HL-60/S4 treated with phorbol 12-myristate 13-acetate at 8.2 ng/mL for 4 days and 3 days (cell line): Measurements from ENCODE around the gene SRGAP1.

Experiments used
- in situ Hi-C: fragments of 300-500 bp; cut with MboI; formaldehyde crosslinking; loops from 2 replicates; pipeline ENCODE4 v1.15.0; 2022; ENCODE audit warnings: low sequenced_read_pairs

SRGAP1 gene

DNA sequence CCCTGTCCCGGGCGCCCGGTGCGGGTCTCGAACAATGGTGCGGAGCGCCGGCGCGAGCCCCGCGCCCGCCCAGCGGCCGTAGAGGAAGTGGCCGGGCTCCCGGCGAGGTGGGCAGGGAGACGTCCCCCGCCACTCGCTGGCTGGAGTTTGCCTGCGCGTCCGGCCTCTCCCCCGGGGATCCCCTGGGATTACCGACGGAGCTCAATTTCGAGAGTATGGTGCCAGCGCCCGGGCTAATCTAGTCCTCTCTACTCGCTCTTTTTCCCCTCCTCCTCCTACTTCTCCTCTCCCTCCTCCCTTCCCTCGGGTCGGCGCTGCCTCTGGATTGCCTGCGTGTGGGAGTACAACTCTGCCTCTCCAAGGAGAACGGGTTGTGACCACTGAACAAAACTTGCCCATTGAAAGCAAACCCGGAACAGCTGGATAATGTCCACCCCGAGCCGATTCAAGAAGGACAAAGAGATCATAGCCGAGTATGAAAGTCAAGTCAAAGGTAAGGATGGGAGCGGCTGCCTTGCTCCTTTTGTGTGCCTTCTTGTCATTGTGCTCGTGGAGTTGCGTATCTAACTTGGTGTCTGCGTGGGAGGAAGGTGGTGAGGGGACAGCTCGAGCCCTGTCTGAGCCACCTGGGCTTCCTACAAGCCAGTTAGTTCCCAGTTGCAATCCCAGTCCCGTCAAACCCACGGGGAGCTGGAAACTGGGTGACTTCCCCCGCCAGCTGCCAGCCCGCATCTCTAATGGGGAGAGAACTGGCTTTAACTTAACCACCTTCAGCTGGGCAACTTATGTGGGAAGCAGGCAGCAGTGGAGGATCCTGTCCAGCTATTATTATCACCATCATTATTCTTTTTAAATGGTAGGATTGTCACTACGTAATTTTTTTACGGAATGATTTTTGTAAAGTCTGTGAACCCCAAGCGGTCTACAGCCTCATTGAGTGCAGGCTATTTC, at the start of gene SRGAP1:
Gene SRGAP1, plus strand, starts transcription at position 310 of the 951 bp plus-strand sequence. Its CDS starts 117 bp downstream, at position 427.
- in situ Hi-C loops = loop anchor here (10.0 kb wide), 1 partner anchor 410 kb away; no protein-coding TSS in a partner anchor

DNA sequence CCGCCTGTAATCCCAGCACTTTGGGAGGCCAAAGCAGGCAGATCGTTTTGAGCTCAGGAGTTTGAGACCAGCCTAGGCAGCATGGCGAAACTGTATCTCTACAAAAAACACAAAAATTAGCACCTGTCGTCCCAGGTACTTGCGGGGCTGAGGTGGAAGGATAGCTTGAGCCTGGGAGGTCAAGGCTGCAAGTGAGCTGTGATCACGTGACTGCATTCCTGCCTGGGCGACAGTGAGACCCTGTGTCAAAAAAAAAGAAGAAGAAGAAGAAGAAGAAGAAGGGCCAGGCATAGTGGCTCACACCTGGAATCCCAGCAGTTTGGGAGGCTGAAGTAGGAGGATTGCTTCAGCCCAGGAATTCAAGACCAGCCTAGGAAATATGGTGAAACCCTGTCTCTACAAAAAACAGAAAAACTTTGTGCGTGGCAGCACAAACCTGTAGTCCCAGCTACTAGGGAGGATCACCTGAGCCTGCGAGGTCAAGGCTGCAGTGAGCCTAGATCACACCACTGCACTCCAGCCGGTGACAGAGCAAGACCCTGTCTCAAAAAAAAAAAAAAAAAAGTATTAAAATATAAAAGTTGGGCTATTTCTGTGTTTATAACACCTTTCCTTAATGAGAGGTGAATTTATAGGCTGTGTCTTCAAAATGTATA, 49.3 kb upstream of the SRGAP1 start:
- in situ Hi-C loops = no loop called here

DNA sequence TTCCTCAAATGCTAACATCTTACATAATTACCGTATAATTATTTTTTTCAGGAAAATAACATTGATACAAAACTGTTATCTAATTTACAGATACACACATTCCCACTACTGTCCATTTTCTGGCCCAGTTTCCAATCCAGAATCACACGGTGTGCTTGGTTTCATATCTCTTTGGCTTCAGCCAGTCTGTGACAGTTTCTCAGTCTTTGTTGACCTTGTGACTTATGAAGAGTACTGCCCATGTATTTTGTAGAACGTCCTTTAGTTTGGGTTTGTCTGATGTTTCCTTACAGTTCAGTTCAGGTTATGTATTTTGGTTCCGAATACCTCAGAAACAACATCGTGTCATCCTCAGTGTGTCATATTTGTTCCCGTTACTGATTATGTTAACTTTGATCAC, 48.6 kb upstream of the SRGAP1 start:
- in situ Hi-C loops = no loop called here

DNA sequence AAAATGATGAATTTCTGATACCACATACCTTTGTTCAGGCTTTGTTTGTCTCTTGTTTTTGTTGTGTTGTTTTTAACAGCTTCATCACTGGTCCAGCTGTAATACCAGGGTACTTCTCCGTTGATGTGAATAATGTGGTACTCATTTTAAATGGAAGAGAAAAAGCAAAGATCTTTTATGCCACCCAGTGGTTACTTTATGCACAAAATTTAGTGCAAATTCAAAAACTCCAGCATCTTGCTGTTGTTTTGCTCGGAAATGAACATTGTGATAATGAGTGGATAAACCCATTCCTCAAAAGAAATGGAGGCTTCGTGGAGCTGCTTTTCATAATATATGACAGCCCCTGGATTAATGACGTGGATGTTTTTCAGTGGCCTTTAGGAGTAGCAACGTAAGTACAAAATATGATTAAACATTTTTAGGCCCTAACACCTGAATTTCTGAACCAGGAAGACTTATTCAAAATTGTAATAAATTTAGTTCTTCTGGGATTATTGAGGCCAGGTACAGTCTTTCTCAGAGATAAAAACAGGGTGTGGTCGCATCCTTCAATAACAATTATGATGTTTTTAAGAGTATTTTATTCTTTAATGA, 42.4 kb upstream of the SRGAP1 start:
- in situ Hi-C loops = no loop called here

DNA sequence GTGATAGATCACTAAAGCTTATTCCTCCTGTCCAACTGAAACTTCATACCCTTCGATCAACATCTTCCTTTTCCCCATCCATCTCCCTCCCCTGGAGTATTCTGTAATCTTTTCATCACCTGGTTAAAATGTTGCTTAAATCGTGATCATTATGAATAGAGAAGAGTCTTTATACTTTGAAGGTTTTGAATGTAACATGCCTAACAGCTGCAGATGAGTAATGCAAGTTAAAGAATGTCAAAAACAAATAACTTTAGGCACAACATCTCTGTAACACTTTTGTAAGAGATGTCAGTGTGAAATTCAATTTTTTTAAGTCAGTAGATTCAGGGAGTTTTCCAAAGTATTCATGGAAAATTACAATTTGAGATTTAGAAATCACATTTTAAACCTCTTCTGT, 39.8 kb upstream of the SRGAP1 start:
- in situ Hi-C loops = no loop called here

DNA sequence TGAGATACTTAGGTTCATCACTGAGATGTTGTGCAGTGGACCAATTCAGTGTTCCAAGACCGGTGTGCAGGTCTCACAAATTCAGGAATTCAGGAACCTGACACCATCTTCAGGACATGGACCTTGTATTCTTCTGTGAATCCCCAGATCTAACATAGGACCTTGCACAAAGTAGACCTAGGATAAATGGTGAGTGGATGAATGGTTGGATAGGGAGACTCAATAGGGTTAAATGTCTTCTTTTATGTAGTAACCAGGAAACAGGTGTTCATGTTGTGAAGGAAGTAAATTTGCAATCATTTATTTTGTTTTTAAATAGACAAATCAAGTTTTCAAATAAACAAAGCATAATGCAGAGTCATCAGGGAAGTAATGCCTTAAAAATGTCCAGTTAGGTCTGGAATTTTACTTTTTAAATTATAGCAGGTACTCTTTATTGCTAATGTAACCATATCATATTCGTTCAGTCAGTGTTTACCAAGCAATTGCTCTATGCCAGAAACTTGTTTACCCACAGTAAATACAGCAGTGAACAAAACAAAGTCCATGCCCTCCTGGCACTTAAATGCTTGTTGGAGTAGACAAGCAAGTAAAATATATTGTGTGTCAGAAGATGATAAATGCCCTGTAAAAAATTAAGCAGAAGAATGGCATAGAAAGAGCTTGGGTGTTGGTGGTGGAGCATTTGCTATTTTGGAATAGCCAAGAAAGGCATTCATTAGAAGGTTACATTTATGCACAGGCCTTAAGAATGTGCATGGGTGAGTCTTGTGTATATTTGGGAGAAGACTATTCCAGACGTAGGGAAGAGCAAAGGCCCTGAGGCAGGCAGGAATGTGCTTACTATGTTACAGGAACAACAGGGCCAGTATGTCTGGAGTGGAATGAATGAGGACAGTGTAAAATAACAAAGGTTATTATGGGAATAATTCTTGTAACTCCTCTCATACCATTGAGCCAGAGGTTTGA, 38.5 kb upstream of the SRGAP1 start:
- in situ Hi-C loops = no loop called here

DNA sequence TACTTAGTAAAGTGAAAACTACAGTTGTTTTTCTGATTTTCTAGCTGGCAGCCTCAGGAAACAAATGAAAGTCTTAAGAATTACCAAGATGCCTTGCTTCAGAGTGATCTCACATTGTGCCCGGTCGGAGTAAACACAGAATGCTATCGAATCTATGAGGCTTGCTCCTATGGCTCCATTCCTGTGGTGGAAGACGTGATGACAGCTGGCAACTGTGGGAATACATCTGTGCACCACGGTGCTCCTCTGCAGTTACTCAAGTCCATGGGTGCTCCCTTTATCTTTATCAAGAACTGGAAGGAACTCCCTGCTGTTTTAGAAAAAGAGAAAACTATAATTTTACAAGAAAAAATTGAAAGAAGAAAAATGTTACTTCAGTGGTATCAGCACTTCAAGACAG, 35.9 kb upstream of the SRGAP1 start:
- in situ Hi-C loops = no loop called here

DNA sequence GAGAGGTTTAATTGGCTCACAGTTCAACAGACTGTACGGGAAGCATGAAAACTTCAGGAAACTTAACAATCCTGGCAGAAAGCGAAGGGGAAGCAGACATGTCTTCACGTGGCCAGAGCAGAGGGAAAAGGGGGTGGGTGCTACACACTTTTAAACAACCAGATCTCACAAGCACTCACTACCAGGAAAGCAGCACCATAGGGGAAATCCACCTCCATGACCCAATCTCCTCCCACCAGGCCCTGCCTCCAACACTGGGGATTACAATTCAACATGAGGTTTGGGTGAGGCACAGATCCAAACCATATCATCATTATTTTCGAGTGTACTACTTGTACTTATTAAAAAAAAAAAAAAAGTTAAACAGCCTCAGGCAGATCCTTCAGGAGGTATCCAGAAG, 34.9 kb upstream of the SRGAP1 start:
- in situ Hi-C loops = no loop called here

DNA sequence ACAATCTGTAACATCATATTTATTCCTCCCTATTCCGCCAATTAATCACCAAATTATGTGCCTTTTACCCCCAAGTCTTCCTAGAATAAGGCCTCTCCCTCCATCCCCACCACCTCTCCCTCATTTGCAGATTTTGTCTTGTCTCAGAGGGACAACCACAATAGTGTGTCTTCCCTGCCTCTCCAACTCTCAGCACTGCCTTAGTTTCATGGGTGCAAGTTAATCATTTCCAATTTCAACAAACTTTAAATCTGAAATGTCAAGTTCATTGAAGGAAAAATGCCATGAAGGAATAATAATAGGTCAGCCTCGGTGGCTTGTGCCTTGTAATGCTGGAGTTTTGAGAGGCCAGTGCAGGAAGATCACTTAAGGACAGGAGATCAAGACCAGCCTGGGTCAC, 33.2 kb upstream of the SRGAP1 start:
- in situ Hi-C loops = no loop called here

DNA sequence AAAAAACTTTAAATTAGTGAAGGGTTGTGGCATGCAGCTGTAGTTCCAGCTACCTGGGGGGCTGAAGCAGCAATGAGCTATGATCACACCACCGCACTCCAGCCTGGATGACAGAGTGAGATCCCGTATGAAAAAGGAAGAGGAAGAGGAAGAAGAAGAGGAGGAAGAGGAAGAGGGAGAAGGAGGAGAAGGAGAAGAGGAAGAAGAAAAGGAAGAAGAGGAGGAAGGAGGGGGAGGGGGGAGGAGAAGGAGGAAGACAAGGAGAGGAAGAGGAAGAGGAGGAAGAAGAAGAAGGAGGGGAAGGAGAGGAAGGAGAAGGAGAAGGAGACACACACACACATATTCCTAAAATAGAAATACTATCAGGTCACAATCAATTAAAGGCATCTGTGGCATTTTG, 32.7 kb upstream of the SRGAP1 start:
- in situ Hi-C loops = no loop called here

DNA sequence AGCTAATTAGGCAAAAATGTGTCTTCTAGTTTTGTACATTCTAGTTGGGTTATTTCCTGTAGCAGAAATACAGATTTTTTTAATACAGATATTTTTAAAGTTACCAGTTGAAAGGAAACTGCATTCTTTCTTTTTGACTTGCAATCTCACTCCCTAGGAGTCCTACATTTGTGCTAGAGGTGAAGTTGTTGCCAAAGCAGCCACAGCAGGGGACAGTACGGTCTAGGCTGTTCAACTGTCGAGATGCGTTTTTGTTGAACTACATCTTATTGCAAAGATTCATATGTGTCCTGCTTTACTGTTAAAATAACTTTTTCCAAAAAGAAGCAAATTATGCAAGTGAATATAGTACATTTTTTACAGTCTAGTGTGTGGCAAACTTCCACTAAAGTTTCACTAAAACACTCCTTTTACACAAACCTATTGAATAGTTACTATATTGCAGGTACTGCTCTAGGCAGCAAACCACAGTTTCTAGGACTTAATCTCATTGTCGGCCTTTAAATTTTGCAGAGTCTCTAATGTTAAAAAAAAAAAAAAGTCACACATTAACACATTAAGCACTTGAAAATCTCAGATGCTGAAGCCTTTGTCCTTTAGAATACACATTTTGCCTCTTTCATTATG, 30.2 kb upstream of the SRGAP1 start:
- in situ Hi-C loops = no loop called here

DNA sequence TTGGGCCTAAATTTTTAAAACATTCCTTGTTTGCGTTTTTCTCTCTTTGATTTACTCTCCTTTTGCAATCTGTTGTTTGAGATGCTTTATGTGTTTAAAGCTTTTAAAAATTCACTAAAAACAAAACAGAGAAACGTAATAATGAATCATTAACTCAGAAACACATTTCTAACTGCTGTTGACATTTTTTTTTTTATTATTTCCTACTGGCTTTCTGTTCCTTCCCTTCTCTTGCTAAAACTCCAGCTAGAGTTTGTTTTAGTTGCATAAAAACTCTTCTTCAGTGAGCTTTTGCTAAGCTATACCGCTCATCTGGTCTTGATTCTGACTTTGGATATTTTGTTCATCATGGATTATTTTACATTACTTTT, 29.0 kb upstream of the SRGAP1 start:
- in situ Hi-C loops = no loop called here

DNA sequence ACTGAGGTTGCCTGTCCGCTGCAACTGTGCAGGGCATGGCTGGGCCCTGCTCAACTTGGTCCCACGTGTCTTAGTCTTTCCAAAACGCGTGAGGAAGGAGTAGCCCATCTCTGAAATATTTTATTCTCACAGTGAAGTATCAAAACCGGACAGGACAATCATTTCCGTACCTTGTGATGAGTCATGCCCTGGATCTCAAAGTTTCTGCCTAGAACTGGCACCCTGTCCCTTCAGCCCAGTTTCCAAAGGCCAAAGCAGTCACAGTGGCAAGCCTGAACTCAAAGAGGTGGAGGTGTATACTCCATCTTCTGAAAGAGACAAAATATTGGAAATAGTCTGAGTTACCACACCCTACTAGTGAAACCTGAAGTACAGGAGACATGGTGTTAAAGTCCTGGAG, 28.5 kb upstream of the SRGAP1 start:
- in situ Hi-C loops = no loop called here

DNA sequence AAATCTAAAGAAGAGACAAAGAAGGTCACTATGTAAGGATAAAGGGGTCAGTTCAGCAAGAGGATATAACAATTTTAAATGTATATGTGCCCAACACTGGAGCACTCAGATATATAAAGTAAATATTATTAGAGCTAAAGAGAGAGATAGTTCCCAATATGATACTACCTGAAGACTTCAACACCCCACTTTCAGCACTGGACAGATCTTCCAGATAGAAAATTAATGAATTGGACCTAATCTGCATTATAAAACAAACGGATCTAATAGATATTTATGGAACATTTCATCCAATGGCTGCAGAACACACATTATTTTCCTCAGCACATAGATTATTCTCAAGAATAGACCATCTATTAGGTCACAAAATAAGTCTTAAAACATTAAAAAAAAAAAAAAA, 24.1 kb upstream of the SRGAP1 start:
- in situ Hi-C loops = no loop called here

DNA sequence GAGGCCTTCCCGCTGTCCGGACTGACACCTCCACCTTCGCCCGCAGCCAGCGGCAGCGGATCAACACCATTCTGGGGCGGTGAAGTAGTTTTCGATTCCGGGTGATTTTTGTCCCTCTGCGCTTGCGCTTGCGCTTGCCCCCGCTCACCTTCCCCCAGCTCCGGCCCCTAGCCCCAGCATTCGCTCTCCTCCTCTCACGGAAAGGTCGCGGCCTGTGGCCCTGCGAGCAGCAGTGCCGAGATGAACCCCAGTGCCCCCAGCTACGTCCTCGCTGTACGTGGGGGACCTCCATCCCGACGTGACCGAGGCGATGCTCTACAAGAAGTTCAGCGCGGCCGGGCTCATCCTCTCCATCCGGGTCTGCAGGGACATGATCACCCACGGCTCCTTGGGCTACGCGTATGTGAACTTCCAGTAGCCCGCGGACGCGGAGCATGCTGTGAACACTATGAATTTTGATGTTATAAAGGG, 22.7 kb upstream of the SRGAP1 start:
- in situ Hi-C loops = no loop called here

DNA sequence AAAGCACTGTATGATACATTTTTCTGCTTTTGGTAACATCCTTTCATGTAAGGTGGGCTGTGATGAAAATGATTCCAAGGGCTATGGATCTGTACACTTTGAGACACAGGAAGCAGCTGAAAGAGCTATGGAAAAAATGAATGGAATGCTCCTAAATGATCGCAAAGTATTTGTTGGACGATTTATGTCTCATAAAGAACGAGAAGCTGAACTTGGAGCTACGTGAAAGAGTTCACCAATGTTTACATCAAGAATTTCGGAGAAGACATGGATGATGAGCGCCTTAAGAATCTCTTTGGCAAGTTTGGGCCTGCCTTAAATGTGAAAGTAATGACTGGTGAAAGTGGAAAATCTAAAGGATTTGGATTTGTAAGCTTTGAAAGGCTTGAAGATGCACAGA, 22.1 kb upstream of the SRGAP1 start:
- in situ Hi-C loops = no loop called here

DNA sequence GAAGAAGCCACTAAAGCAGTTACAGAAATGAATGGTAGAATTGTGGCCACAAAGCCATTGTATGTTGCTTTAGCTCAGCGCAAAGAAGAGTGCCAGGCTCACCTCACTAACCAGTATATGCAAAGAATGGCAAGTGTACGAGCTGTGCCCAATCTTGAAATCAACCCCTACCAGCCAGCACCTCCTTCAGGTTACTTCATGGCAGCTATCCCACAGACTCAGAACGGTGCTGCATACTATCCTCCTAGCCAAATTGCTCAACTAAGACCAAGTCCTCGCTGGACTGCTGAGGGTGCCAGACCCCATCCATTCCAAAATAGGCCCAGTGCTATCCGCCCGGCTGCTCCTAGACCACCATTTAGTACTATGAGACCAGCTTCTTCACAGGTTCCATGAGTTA, 21.5 kb upstream of the SRGAP1 start:
- in situ Hi-C loops = no loop called here

DNA sequence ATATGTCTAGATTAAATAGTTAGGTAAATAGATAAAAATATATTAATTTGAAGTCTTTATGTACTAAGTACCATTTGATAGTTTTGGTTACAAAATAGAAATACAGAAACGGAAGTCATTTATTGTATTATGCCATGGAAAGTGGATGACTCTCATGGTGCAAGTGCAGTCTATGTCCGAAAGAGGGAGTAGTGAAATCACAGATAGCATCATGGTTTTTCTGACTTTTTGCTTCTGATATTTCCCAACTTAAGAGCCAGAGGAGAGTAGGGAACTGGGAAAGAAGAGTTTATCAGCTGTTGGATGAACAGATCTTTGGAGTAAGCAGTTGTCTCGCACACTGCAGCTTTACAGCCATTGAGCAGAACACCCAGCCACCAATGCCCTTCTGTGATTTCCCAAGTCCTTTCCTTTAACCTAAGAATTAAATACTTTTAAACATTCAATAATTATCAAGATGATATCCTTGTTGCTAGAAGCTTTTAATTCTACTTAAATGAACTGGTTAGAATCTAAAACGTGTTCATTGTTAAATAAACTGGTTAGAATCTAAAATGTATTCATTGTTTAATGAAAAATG, 18.4 kb upstream of the SRGAP1 start:
- in situ Hi-C loops = no loop called here

DNA sequence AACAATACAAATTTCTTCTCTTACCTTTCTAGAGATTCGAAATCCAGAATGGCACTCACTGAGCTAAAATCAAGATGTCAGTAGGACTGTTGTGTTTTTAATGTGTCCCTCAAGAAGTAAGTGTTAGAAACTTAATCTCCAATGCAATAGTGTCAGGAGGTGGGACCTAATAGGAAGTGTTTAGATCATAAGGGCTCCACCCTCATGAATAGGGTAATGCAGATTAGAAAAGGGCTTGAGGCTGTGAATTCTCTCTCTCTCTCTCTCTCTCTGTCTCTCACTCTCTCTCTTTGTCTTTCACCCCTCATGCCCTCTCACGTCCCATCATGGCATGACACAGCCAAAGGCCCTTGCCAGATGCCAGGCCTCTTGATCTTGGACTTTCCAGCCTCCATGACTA, 15.6 kb upstream of the SRGAP1 start:
- in situ Hi-C loops = no loop called here

DNA sequence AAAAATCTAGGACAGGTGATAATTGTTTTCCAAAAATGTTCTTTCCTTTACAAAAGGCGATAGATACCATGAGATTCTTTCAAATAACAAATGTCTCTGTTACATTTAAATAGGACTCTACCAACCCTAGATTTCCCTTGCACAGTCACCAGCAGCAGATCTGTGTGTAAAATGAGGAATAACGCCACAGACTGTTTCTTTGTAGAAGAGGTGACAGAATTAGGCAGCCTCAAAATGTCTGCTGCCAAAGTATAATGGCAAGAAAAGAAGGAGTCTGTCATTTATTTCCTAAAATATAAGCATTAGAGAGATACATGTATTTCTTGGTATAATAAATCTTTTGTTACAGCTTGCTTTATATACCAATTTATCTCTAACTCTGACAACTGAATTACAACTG, 8.5 kb upstream of the SRGAP1 start:
- in situ Hi-C loops = no loop called here
